Liver (tissue), 9 donors: Measurements from ENCODE around the gene CCDC136. TPM values are rescaled to one million over a fixed set of nuclear protein-coding genes. Genes with fewer than 3 reads are reported as not detected.

ENCODE experiments used
- DNase-seq: peaks from one replicate; pipeline ENCODE4 v3.0.0-alpha.2; 2017; ENCODE audit warnings: low spot score
- H3K27ac ChIP-seq, 2 donors: one replicate each; pipeline ENCODE4 v1.7.0; 2013; ENCODE audit warnings: inconsistent platforms in 2 of 2, low read length in 2 of 2, control low read depth in 1 of 2, low read depth in 1 of 2, mild to moderate bottlenecking in 1 of 2
- H3K27me3 ChIP-seq, 4 donors: one replicate each; pipeline versions ENCODE4 v1.6.1 to v1.7.0; 2013; ENCODE audit warnings: low read length in 3 of 4, inconsistent platforms in 1 of 4, mild to moderate bottlenecking in 1 of 4, moderate library complexity in 1 of 4; ENCODE audit not compliant: control insufficient read depth in 4 of 4, insufficient read depth in 4 of 4
- H3K36me3 ChIP-seq, 4 donors: one replicate each; pipeline versions ENCODE4 v1.6.1 to v1.7.0; 2013; ENCODE audit warnings: low read length in 3 of 4, mild to moderate bottlenecking in 3 of 4, low read depth in 1 of 4, moderate library complexity in 1 of 4; ENCODE audit not compliant: control insufficient read depth in 4 of 4, insufficient read depth in 3 of 4
- H3K4me1 ChIP-seq, 4 donors: one replicate each; pipeline versions ENCODE4 v1.6.1 to v1.7.0; 2013; ENCODE audit warnings: low read length in 3 of 4, mild to moderate bottlenecking in 3 of 4, moderate library complexity in 1 of 4; ENCODE audit not compliant: control insufficient read depth in 4 of 4, insufficient read depth in 4 of 4
- H3K4me3 ChIP-seq, 3 donors: one replicate each; pipeline versions ENCODE4 v1.6.1 to v1.7.0; 2013; ENCODE audit warnings: low read length in 3 of 3, control low read depth in 1 of 3, low read depth in 1 of 3, mild to moderate bottlenecking in 1 of 3
- H3K9ac ChIP-seq, 2 donors: one replicate each; pipeline ENCODE4 v1.7.0; 2013; ENCODE audit warnings: low read length in 2 of 2, mild to moderate bottlenecking in 2 of 2, moderate library complexity in 2 of 2, control low read depth in 1 of 2, low read depth in 1 of 2
- H3K9me3 ChIP-seq, 4 donors: one replicate each; pipeline versions ENCODE4 v1.6.1 to v1.7.0; 2013; ENCODE audit warnings: low read length in 3 of 4; ENCODE audit not compliant: control insufficient read depth in 4 of 4
- EGR1 ChIP-seq, 2 donors: IDR thresholded peaks; 2 replicates each; pipeline ENCODE4 v1.6.1; 2016 to 2018; ENCODE audit warnings: antibody characterized with exemption in 2 of 2, low read depth in 2 of 2
- FOXA1 ChIP-seq: IDR thresholded peaks from 2 replicates; pipeline ENCODE4 v1.6.1; 2016; ENCODE audit warnings: antibody characterized with exemption
- FOXA2 ChIP-seq: IDR thresholded peaks from 2 replicates; pipeline ENCODE4 v1.6.1; 2016; ENCODE audit warnings: antibody characterized with exemption
- GABPA ChIP-seq, 2 donors: IDR thresholded peaks in 1 of 2; conservative IDR thresholded peaks in 1 of 2; 2 replicates each; pipeline ENCODE4 v1.6.1; 2016; ENCODE audit warnings: antibody characterized with exemption in 2 of 2, mild to moderate bottlenecking in 1 of 2, moderate library complexity in 1 of 2
- HNF4A ChIP-seq, 2 donors: conservative IDR thresholded peaks; 2 replicates each; pipeline ENCODE4 v1.6.1; 2016; ENCODE audit warnings: antibody characterized with exemption in 2 of 2, mild to moderate bottlenecking in 2 of 2
- HNF4G ChIP-seq: IDR thresholded peaks from 2 replicates; pipeline ENCODE4 v1.6.1; 2016; ENCODE audit warnings: antibody characterized with exemption
- JUND ChIP-seq, 2 donors: IDR thresholded peaks; 2 replicates each; pipeline ENCODE4 v1.6.1; 2016; ENCODE audit warnings: antibody characterized with exemption in 2 of 2
- RAD21 ChIP-seq, 2 donors: IDR thresholded peaks; 2 replicates each; pipeline ENCODE4 v1.6.1; 2016; ENCODE audit warnings: antibody characterized with exemption in 2 of 2, mild to moderate bottlenecking in 2 of 2
- RXRA ChIP-seq, 2 donors: IDR thresholded peaks; 2 replicates each; pipeline ENCODE4 v1.6.1; 2017 to 2018; ENCODE audit warnings: antibody characterized with exemption in 2 of 2, mild to moderate bottlenecking in 1 of 2
- SP1 ChIP-seq: IDR thresholded peaks from 2 replicates; pipeline ENCODE4 v1.6.1; 2018; ENCODE audit warnings: antibody characterized with exemption, mild to moderate bottlenecking
- TAF1 ChIP-seq: conservative IDR thresholded peaks from 2 replicates; pipeline ENCODE4 v1.6.1; 2016; ENCODE audit warnings: antibody characterized with exemption, mild to moderate bottlenecking
- YY1 ChIP-seq: IDR thresholded peaks from 2 replicates; pipeline ENCODE4 v1.6.1; 2016; ENCODE audit warnings: antibody characterized with exemption, mild to moderate bottlenecking
- WGBS: extraction: QIAGEN DNeasy Blood & Tissue Kit; methylation state at CpG from one replicate; pipeline ENCODE4 v1.1.7; 2013; 5-methylcytosine and 5-hydroxymethylcytosine counted together
- polyA plus RNA-seq, 2 donors: library from polyadenylated mRNA; stranded (reverse) in 1 of 2; unstranded in 1 of 2; fragments of 200-250 nt in 1 of 2; fragments of >200 nt in 1 of 2; fragmentation: Nextera tagmentation in 1 of 2; extraction: Ambion mirVana in 1 of 2; gene quantifications; one replicate each; pipeline versions ENCODE4 v1.2.1 to v1.2.3, GENCODE V29; 2013 to 2015
- total RNA-seq, 2 donors: library from RNA; depleted of rRNA; stranded (reverse); fragments of >200 nt; gene quantifications; one replicate each; pipeline ENCODE4 v1.2.3, GENCODE V29; 2014
- TF ChIP-seq, protein P1 (sequence below): IDR thresholded peaks from 2 replicates; pipeline ENCODE4 v1.6.1; 2016; ENCODE audit warnings: antibody characterized with exemption
- TF ChIP-seq, protein P2 (sequence below): IDR thresholded peaks from 2 replicates; pipeline ENCODE4 v1.6.1; 2016; ENCODE audit warnings: antibody characterized with exemption
- TF ChIP-seq, protein P3 (sequence below): IDR thresholded peaks from 2 replicates; pipeline ENCODE4 v1.6.1; 2016; ENCODE audit warnings: antibody characterized with exemption, mild to moderate bottlenecking
- TF ChIP-seq, protein P4 (sequence below): fragments of 150-350 bp; IDR thresholded peaks from 2 replicates; pipeline ENCODE4 v1.5.1; 2017; ENCODE audit warnings: improper control_type of control experiment, low read depth, low read length; ENCODE audit not compliant: missing input control
- TF ChIP-seq, protein P5 (sequence below): IDR thresholded peaks from 2 replicates; pipeline ENCODE4 v1.6.1; 2016; ENCODE audit warnings: antibody characterized with exemption
- donor health status: healthy.
- donor health status: healthy.
- donor health status: healthy.
- donor health status: healthy.
- donor health status: healthy.

CCDC136 gene
- total and polyA plus RNA-seq, 4 donors = 0.09 to 0.59 (median 0.22) TPM

DNA sequence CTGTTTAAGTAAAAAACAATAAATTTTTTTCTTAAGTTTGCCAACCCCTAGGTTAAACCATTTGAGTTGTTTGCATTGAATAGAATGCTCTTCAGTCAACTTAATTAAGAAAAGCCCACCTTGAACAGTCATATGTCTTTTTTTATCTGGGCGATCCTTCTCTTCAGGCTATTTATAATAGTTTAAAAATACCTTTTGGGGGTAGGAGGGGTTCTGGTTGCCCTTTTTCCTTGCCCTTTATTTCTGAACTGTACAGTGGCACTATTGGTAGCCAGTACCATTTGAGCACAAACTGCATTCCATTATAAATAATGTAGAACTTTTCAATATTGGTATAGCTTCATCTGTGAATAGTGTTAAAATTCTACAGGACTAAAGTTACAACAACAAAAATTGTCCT, 39.5 kb upstream of the CCDC136 start:
- no peak overlapping the region for H3K4me3 ChIP-seq
- peaks cover 5 to 56% (median 44%) of the 10 kb centered on the region in 4 donors for H3K36me3 ChIP-seq
- no peaks in the 10 kb centered on the region for H3K9me3 ChIP-seq
- H3K4me1 ChIP-seq = peaks cover 0 to 4% (median 0%) of the 10 kb centered on the region in 4 donors
- TF ChIP-seq JUND (IDR thresholded peaks at IDR 0.05) (no peak), FOXA1 (no peak), HNF4A (conservative IDR thresholded peaks at IDR 0.05) (no peak), SP1 (no peak)
- TF ChIP-seq, protein P1, sequence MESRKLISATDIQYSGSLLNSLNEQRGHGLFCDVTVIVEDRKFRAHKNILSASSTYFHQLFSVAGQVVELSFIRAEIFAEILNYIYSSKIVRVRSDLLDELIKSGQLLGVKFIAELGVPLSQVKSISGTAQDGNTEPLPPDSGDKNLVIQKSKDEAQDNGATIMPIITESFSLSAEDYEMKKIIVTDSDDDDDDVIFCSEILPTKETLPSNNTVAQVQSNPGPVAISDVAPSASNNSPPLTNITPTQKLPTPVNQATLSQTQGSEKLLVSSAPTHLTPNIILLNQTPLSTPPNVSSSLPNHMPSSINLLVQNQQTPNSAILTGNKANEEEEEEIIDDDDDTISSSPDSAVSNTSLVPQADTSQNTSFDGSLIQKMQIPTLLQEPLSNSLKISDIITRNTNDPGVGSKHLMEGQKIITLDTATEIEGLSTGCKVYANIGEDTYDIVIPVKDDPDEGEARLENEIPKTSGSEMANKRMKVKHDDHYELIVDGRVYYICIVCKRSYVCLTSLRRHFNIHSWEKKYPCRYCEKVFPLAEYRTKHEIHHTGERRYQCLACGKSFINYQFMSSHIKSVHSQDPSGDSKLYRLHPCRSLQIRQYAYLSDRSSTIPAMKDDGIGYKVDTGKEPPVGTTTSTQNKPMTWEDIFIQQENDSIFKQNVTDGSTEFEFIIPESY = no peak
- TF ChIP-seq, protein P2, sequence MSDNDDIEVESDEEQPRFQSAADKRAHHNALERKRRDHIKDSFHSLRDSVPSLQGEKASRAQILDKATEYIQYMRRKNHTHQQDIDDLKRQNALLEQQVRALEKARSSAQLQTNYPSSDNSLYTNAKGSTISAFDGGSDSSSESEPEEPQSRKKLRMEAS = no peak
- no peak overlapping the region for H3K27ac ChIP-seq
- DNase-seq = no peak
- 96% methylated on average over 1 of the region's 1 CpG for WGBS
- no peaks in the 10 kb centered on the region for H3K27me3 ChIP-seq
- no peak overlapping the region for H3K9ac ChIP-seq

DNA sequence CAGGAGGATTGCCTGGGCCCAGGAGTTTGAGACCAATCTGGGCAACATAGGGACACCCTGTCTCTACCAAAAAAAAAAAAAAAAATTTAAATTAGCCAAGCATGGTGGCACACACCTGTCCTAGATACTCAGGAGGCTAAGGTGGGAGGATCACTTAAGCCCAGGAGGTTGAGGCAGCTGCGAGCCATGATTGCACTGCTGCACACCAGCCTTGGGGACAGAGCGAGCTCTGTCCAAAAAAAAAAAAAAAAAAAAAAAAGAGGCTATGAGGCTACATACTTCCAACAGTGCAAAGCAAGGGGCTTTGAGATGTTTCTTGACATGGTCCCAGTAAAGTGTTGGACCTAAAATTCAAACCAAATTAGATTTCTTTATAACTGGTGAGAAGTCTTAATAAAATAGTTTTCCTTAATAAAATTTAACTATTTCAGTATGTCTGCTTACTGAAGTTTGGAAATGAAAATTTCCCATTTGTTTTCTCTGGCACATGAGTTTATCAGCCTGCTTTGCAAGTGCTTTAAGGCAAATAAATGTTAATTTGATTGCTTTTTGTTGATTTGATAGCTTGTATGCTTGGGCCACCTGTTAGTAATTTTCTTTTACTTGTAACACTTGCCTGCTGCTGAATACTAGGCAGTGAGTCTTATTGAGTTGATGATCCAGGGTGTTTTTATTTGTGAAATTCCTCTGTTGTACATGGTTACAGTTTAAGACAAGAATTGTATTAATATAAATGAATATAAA, 36.5 kb upstream of the CCDC136 start:
- no peak for DNase-seq
- peaks cover 7 to 55% (median 40%) of the 10 kb centered on the region in 4 donors for H3K36me3 ChIP-seq
- H3K27me3 ChIP-seq = no peaks in the 10 kb centered on the region
- 97% methylated on average over 2 of the region's 2 CpGs for WGBS
- peaks cover 0 to under 1% (median 0%) of the 10 kb centered on the region in 4 donors for H3K4me1 ChIP-seq
- no peak overlapping the region for H3K27ac ChIP-seq
- H3K4me3 ChIP-seq = no peak overlapping the region
- no peak overlapping the region for H3K9ac ChIP-seq
- no peaks in the 10 kb centered on the region for H3K9me3 ChIP-seq
- TF ChIP-seq FOXA2 (no peak), GABPA (IDR thresholded peaks at IDR 0.05 in 1 of 2, conservative IDR thresholded peaks at IDR 0.05 in 1 of 2) (no peak), JUND (IDR thresholded peaks at IDR 0.05) (no peak), HNF4G (no peak), RAD21 (IDR thresholded peaks at IDR 0.05) (no peak), FOXA1 (no peak), EGR1 (IDR thresholded peaks at IDR 0.05; ENCODE audit: low read depth in 2 of 2) (no peak), RXRA (IDR thresholded peaks at IDR 0.05) (no peak), HNF4A (conservative IDR thresholded peaks at IDR 0.05) (no peak), TAF1 (no peak), YY1 (no peak)
- TF ChIP-seq, protein P3, sequence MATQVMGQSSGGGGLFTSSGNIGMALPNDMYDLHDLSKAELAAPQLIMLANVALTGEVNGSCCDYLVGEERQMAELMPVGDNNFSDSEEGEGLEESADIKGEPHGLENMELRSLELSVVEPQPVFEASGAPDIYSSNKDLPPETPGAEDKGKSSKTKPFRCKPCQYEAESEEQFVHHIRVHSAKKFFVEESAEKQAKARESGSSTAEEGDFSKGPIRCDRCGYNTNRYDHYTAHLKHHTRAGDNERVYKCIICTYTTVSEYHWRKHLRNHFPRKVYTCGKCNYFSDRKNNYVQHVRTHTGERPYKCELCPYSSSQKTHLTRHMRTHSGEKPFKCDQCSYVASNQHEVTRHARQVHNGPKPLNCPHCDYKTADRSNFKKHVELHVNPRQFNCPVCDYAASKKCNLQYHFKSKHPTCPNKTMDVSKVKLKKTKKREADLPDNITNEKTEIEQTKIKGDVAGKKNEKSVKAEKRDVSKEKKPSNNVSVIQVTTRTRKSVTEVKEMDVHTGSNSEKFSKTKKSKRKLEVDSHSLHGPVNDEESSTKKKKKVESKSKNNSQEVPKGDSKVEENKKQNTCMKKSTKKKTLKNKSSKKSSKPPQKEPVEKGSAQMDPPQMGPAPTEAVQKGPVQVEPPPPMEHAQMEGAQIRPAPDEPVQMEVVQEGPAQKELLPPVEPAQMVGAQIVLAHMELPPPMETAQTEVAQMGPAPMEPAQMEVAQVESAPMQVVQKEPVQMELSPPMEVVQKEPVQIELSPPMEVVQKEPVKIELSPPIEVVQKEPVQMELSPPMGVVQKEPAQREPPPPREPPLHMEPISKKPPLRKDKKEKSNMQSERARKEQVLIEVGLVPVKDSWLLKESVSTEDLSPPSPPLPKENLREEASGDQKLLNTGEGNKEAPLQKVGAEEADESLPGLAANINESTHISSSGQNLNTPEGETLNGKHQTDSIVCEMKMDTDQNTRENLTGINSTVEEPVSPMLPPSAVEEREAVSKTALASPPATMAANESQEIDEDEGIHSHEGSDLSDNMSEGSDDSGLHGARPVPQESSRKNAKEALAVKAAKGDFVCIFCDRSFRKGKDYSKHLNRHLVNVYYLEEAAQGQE = no peak
- TF ChIP-seq, protein P4, sequence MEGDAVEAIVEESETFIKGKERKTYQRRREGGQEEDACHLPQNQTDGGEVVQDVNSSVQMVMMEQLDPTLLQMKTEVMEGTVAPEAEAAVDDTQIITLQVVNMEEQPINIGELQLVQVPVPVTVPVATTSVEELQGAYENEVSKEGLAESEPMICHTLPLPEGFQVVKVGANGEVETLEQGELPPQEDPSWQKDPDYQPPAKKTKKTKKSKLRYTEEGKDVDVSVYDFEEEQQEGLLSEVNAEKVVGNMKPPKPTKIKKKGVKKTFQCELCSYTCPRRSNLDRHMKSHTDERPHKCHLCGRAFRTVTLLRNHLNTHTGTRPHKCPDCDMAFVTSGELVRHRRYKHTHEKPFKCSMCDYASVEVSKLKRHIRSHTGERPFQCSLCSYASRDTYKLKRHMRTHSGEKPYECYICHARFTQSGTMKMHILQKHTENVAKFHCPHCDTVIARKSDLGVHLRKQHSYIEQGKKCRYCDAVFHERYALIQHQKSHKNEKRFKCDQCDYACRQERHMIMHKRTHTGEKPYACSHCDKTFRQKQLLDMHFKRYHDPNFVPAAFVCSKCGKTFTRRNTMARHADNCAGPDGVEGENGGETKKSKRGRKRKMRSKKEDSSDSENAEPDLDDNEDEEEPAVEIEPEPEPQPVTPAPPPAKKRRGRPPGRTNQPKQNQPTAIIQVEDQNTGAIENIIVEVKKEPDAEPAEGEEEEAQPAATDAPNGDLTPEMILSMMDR = no peak
- TF ChIP-seq, protein P1 = no peak
- TF ChIP-seq, protein P5, sequence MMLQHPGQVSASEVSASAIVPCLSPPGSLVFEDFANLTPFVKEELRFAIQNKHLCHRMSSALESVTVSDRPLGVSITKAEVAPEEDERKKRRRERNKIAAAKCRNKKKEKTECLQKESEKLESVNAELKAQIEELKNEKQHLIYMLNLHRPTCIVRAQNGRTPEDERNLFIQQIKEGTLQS = no peak
